ENCODE data around the gene PGAM4.

- TF ChIP-seq, protein P1, sequence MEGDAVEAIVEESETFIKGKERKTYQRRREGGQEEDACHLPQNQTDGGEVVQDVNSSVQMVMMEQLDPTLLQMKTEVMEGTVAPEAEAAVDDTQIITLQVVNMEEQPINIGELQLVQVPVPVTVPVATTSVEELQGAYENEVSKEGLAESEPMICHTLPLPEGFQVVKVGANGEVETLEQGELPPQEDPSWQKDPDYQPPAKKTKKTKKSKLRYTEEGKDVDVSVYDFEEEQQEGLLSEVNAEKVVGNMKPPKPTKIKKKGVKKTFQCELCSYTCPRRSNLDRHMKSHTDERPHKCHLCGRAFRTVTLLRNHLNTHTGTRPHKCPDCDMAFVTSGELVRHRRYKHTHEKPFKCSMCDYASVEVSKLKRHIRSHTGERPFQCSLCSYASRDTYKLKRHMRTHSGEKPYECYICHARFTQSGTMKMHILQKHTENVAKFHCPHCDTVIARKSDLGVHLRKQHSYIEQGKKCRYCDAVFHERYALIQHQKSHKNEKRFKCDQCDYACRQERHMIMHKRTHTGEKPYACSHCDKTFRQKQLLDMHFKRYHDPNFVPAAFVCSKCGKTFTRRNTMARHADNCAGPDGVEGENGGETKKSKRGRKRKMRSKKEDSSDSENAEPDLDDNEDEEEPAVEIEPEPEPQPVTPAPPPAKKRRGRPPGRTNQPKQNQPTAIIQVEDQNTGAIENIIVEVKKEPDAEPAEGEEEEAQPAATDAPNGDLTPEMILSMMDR (IDR thresholded peaks at IDR 0.05): no peak
- no peak for TF ChIP-seq POLR2A (IDR thresholded peaks at IDR 0.05)
Measured at GRCh38 chrX:77977518-77977917, 8.1 kb upstream of the PGAM4 start.

All from prostate gland (tissue), 2 donors.